A673 (cell line): Measurements from ENCODE around the gene ATP5F1D. TPM values are rescaled to one million over a fixed set of nuclear protein-coding genes. Genes with fewer than 3 reads are reported as not detected.

Experiments
- BruUV-seq: library from RNA; stranded (reverse); fragments of 400-500 nt; replicated peaks from 2 replicates; lab custom pipeline; 2021; lab: Mats Ljungman, UMichigan
- CTCF ChIA-PET: fragments of 300-600 bp; sonication (Branson Sonifier 250); formaldehyde crosslinking; loops from one replicate; lab custom pipeline; 2022; ENCODE audit warnings: antibody characterized with exemption; lab: Charles Lee
- POLR2A ChIA-PET: fragments of 300-600 bp; sonication (Branson Sonifier 250); formaldehyde crosslinking; loops from one replicate; lab custom pipeline; 2022; ENCODE audit warnings: antibody characterized with exemption; ENCODE audit not compliant: low non-redundant PET; lab: Charles Lee
- DNase-seq: peaks from one replicate; pipeline ENCODE4 v3.0.0-alpha.2; 2015; ENCODE audit warnings: low spot score
- H3K27ac ChIP-seq: fragments of 200-600 bp; sonication (generic); 2 replicates; pipeline ENCODE4 v1.5.1; 2016; ENCODE audit warnings: mixed run types, low read depth, mild to moderate bottlenecking, mixed read lengths, antibody characterized with exemption, low read length; ENCODE audit not compliant: poor library complexity, severe bottlenecking
- H3K27me3 ChIP-seq: fragments of 200-600 bp; sonication (generic); replicated peaks from 2 replicates; pipeline ENCODE4 v1.6.1; 2017; ENCODE audit warnings: mixed run types, low read depth, mild to moderate bottlenecking, mixed read lengths, antibody characterized with exemption, low read length; ENCODE audit not compliant: insufficient read depth, poor library complexity
- H3K36me3 ChIP-seq: fragments of 200-600 bp; sonication (generic); 2 replicates; pipeline ENCODE4 v1.6.1; 2016; ENCODE audit warnings: mixed run types, mild to moderate bottlenecking, mixed read lengths, antibody characterized with exemption, low read length; ENCODE audit not compliant: insufficient read depth, poor library complexity, severe bottlenecking
- H3K4me1 ChIP-seq: fragments of 200-600 bp; sonication (generic); 2 replicates; pipeline ENCODE4 v1.6.1; 2017; ENCODE audit warnings: mixed run types, mild to moderate bottlenecking, mixed read lengths, antibody characterized with exemption, low read length; ENCODE audit not compliant: insufficient read depth, poor library complexity, severe bottlenecking
- H3K4me3 ChIP-seq: fragments of 200-600 bp; sonication (generic); 2 replicates; pipeline ENCODE4 v1.5.1; 2016; ENCODE audit warnings: low read depth, mixed run types, mild to moderate bottlenecking, mixed read lengths, low read length; ENCODE audit not compliant: poor library complexity, severe bottlenecking
- H3K9me3 ChIP-seq: fragments of 200-600 bp; sonication (generic); 2 replicates; pipeline ENCODE4 v1.6.1; 2016; ENCODE audit warnings: mixed run types, low read depth, mild to moderate bottlenecking, mixed read lengths, antibody characterized with exemption, low read length; ENCODE audit not compliant: poor library complexity, severe bottlenecking
- CTCF ChIP-seq: fragments of 300-800, 200-600 bp; sonication (generic); conservative IDR thresholded peaks from 2 replicates; pipeline ENCODE4 v1.5.1; 2017; ENCODE audit warnings: low read depth, mild to moderate bottlenecking, antibody characterized with exemption, low read length, moderate library complexity, mixed read lengths
- EZH2 ChIP-seq: fragments of 200-600 bp; sonication (generic); IDR thresholded peaks from 2 replicates; pipeline ENCODE4 v1.6.1; 2017; ENCODE audit warnings: borderline replicate concordance, low read depth, mild to moderate bottlenecking, mixed read lengths, antibody characterized with exemption, low read length; ENCODE audit not compliant: poor library complexity, severe bottlenecking
- intact Hi-C: fragments of 100-400 bp; cut with micrococcal nuclease; formaldehyde crosslinking; loops from one replicate; pipeline ENCODE4 v1.10.0; 2022; ENCODE audit not compliant: unreplicated experiment
- total RNA-seq: library from RNA; stranded (reverse); gene quantifications from 2 replicates; pipeline ENCODE4 v1.2.3, GENCODE V29; 2021

ATP5F1D gene
- total RNA-seq, 1 experiment from 2014 or later, result 237 TPM

- Histone ChIP-seq H3K9me3 (no peaks in the 10 kb centered on the region), H3K4me1 (peaks cover 24% of the 10 kb centered on the region), H3K36me3 (peaks cover 8% of the 10 kb centered on the region), H3K4me3 (peak overlapping the region; percentile 86), H3K27me3 (no peaks in the 10 kb centered on the region), H3K27ac (no peak overlapping the region)
- no peak for DNase-seq
- POLR2A ChIA-PET, result interaction anchor here (0.6 kb wide), 1 partner anchor 33 kb away, joined by 4 read pairs; no protein-coding TSS in a partner anchor
- intact Hi-C loops, result no loop called here
- CTCF ChIA-PET, result no interaction called here
- BruUV-seq, result no TSS peak
- TF ChIP-seq CTCF, result no peak
- no peak for TF ChIP-seq EZH2
Measured at GRCh38 chr19:1236576-1236975, 5.0 kb upstream of the ATP5F1D start.

- Histone ChIP-seq H3K36me3 (peaks cover 8% of the 10 kb centered on the region), H3K27me3 (no peaks in the 10 kb centered on the region), H3K9me3 (no peaks in the 10 kb centered on the region), H3K4me1 (peaks cover 24% of the 10 kb centered on the region), H3K4me3 (peak overlapping the region; percentile 86), H3K27ac (peak overlapping the region; percentile 70)
- no peak for DNase-seq
- TF ChIP-seq EZH2 (no peak), CTCF (no peak)
- POLR2A ChIA-PET, result interaction anchor here (0.6 kb wide), 1 partner anchor 33 kb away, joined by 4 read pairs; no protein-coding TSS in a partner anchor
- intact Hi-C loops, result no loop called here
- CTCF ChIA-PET, result no interaction called here
- no TSS peak for BruUV-seq
Measured at GRCh38 chr19:1237027-1237659, 4.4 kb upstream of the ATP5F1D start.

DNA sequence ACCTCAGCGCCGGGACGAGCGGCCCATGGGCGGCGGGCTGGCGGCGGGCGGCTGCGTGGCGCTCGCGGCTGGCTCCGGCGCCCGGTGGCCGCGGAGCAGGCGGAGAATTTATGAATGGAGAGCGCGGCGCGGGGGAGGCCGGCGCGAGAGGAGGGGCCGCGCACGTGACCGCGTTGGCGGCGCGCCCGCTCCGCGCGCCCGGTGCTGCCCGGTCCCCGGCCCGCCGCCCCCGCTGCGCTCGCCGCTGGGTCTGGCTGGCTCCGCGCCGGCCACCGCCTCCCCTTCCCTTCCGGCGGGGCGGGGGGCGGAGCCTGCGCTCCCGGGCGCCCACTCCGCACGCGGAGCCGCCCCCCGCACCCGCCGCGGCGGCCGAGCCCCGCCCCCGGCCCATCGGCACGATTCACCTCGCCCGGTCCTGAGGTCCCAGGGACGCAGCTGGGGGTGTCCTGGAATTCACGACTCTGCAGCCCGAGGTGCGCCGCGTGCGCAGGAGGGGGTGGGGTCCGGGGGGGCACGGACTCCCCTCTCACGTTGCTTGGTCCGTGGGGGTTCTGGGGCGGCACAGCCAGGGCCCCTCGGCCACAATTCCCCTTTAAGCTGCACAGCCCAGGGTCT is 3.7 kb upstream of the ATP5F1D start, which contains the start of gene CBARP:
Gene CBARP, minus strand, starts transcription at position 252 of the 615 bp plus-strand sequence. CDS start 1,905 bp downstream, outside the sequence.
- Histone ChIP-seq H3K9me3 (no peaks in the 10 kb centered on the region), H3K27ac (peak within 1 kb of the TSS; percentile 70), H3K4me1 (peaks cover 30% of the 10 kb centered on the region), H3K36me3 (peaks cover 8% of the 10 kb centered on the region), H3K27me3 (no peaks in the 10 kb centered on the region), H3K4me3 (peak within 1 kb of the TSS; percentile 86)
- no TSS peak for BruUV-seq
- CTCF ChIA-PET, result interaction anchor here (0.6 to 1.2 kb wide), 2 partner anchors 15 to 126 kb away, joined by 3 to 5 read pairs; no protein-coding TSS in a partner anchor
- intact Hi-C loops, result no loop called here
- POLR2A ChIA-PET, result interaction anchor here (0.6 to 0.7 kb wide), 2 partner anchors 293 to 294 kb away, joined by 9 to 13 read pairs; no protein-coding TSS in a partner anchor
- TF ChIP-seq CTCF (no peak), EZH2 (no peak)
- no peak for DNase-seq
